Measurements from ENCODE around the gene GJC1. TPM values are rescaled to one million over a fixed set of nuclear protein-coding genes. Genes with fewer than 3 reads are reported as not detected.
A peak's percentile ranks its signal among the peaks of the same experiment; 100 is the strongest.

GJC1 gene
- polyA plus RNA-seq, 2 of the 4 experiments (the other 2 are of a cell fraction): 21.2 to 22.1 TPM

DNA sequence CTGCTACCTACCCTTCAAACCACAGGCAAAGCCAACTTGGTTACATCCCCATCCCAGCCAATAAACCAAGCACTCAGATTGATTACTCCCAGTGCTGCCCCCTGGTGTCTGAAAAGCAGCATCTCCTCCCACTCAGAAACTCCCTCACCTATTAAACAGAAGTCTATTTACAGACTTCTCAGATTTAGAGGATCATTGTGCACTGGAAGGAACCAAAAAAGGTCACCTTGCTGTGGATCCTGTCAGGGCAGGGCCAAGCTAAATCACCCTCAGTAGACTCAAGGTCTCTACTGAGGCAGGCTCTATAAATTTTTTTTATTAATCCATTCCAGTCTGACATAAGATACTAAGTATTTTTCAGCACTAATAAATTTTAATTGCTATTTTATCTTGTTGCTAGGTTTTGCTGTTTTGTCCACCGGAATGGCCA, 35.2 kb upstream of the GJC1 start (continued):
- no peak for TF ChIP-seq NPAS2 (CRISPR knock-in tag; IDR thresholded peaks at IDR 0.05; ENCODE audit: borderline replicate concordance)

DNA sequence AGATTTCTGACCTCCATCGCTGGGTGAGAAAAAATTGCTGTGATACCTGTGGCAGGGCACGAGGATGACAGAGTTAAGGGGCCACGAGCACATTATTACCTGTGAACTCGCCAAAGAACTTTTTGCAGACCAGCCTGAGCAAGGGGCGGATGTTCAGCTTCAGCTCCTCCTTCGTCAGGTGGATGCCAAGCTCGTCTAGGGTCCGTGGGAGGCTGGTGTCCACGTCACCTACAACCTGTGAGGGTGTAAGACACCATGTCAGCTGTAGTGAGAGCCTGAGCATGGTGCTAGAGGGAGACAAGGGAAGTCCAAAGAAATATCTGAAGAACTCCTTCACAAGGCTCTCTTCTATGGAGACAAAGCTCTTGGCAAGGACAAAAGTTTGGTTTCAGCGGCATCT, 34.7 kb upstream of the GJC1 start:
- Histone ChIP-seq H3K9me3 (no peaks in the 10 kb centered on the region), H3K27ac (no peak overlapping the region), H3K4me3 (no peak overlapping the region), H3K4me2 (no peak overlapping the region), H3K4me1 (no peaks in the 10 kb centered on the region)
- CTCF ChIA-PET: interaction anchor here (0.6 to 45.1 kb wide), 36 partner anchors 14 to 270 kb away, joined by 3 to 1787 read pairs (median 10); partner anchors contain the start of genes ADAM11, EFTUD2, GFAP and HIGD1B
- ATAC-seq (peak; percentile 28 to 49; a peak in 4 of 6 replicates), DNase-seq (ENCODE audit: low read depth in 1 of 2, low spot score in 1 of 2) (no peak), FAIRE-seq (no peak)
- POLR2A ChIA-PET: no interaction called here
- TF ChIP-seq PHF8 (IDR thresholded peaks at IDR 0.05; ENCODE audit: borderline replicate concordance, low read depth): no peak
- TF ChIP-seq FOXS1 (CRISPR knock-in tag; IDR thresholded peaks at IDR 0.05): no peak
- no peak for TF ChIP-seq HDAC2 (IDR thresholded peaks at IDR 0.05)
- no peak for TF ChIP-seq EHF (CRISPR knock-in tag; IDR thresholded peaks at IDR 0.05)
- no peak for TF ChIP-seq NR3C1 (IDR thresholded peaks at IDR 0.05)
- TF ChIP-seq FOSL2 (IDR thresholded peaks at IDR 0.05): no peak
- no peak for TF ChIP-seq FOSL2 (CRISPR knock-in tag; IDR thresholded peaks at IDR 0.05)
- TF ChIP-seq POLR2A (IDR thresholded peaks at IDR 0.05; ENCODE audit: low read length): no peak
- TF ChIP-seq SREBF2 (IDR thresholded peaks at IDR 0.05): no peak
- TF ChIP-seq, protein P1, sequence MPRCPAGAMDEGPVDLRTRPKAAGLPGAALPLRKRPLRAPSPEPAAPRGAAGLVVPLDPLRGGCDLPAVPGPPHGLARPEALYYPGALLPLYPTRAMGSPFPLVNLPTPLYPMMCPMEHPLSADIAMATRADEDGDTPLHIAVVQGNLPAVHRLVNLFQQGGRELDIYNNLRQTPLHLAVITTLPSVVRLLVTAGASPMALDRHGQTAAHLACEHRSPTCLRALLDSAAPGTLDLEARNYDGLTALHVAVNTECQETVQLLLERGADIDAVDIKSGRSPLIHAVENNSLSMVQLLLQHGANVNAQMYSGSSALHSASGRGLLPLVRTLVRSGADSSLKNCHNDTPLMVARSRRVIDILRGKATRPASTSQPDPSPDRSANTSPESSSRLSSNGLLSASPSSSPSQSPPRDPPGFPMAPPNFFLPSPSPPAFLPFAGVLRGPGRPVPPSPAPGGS (IDR thresholded peaks at IDR 0.05): no peak
- TF ChIP-seq, protein P2, sequence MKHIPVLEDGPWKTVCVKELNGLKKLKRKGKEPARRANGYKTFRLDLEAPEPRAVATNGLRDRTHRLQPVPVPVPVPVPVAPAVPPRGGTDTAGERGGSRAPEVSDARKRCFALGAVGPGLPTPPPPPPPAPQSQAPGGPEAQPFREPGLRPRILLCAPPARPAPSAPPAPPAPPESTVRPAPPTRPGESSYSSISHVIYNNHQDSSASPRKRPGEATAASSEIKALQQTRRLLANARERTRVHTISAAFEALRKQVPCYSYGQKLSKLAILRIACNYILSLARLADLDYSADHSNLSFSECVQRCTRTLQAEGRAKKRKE (CRISPR knock-in tag; IDR thresholded peaks at IDR 0.05; ENCODE audit: low read depth): no peak
- no peak for TF ChIP-seq MAFK (IDR thresholded peaks at IDR 0.05; ENCODE audit: partially characterized antibody)
- no peak for TF ChIP-seq JUN (IDR thresholded peaks at IDR 0.05)
- TF ChIP-seq NPAS2 (CRISPR knock-in tag; IDR thresholded peaks at IDR 0.05; ENCODE audit: borderline replicate concordance): no peak
- TF ChIP-seq, protein P3, sequence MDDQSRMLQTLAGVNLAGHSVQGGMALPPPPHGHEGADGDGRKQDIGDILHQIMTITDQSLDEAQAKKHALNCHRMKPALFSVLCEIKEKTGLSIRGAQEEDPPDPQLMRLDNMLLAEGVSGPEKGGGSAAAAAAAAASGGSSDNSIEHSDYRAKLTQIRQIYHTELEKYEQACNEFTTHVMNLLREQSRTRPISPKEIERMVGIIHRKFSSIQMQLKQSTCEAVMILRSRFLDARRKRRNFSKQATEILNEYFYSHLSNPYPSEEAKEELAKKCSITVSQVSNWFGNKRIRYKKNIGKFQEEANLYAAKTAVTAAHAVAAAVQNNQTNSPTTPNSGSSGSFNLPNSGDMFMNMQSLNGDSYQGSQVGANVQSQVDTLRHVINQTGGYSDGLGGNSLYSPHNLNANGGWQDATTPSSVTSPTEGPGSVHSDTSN (IDR thresholded peaks at IDR 0.05): no peak
- TF ChIP-seq FOSB (CRISPR knock-in tag; IDR thresholded peaks at IDR 0.05): no peak
- no peak for TF ChIP-seq GATA3 (IDR thresholded peaks at IDR 0.05; ENCODE audit: borderline replicate concordance)
- no peak for TF ChIP-seq POLR2AphosphoS2 (conservative IDR thresholded peaks at IDR 0.05; ENCODE audit: low read length)
- TF ChIP-seq, protein P4, sequence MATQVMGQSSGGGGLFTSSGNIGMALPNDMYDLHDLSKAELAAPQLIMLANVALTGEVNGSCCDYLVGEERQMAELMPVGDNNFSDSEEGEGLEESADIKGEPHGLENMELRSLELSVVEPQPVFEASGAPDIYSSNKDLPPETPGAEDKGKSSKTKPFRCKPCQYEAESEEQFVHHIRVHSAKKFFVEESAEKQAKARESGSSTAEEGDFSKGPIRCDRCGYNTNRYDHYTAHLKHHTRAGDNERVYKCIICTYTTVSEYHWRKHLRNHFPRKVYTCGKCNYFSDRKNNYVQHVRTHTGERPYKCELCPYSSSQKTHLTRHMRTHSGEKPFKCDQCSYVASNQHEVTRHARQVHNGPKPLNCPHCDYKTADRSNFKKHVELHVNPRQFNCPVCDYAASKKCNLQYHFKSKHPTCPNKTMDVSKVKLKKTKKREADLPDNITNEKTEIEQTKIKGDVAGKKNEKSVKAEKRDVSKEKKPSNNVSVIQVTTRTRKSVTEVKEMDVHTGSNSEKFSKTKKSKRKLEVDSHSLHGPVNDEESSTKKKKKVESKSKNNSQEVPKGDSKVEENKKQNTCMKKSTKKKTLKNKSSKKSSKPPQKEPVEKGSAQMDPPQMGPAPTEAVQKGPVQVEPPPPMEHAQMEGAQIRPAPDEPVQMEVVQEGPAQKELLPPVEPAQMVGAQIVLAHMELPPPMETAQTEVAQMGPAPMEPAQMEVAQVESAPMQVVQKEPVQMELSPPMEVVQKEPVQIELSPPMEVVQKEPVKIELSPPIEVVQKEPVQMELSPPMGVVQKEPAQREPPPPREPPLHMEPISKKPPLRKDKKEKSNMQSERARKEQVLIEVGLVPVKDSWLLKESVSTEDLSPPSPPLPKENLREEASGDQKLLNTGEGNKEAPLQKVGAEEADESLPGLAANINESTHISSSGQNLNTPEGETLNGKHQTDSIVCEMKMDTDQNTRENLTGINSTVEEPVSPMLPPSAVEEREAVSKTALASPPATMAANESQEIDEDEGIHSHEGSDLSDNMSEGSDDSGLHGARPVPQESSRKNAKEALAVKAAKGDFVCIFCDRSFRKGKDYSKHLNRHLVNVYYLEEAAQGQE (IDR thresholded peaks at IDR 0.05): no peak
- no peak for TF ChIP-seq TFCP2L1 (CRISPR knock-in tag; IDR thresholded peaks at IDR 0.05)
- TF ChIP-seq MYC (IDR thresholded peaks at IDR 0.05; ENCODE audit: borderline replicate concordance, low read length): no peak
- WGBS (ENCODE audit: missing lambda C conversion rate): 49% methylated on average over 10 of the region's 10 CpGs
